HG03280 (cell line): ENCODE measurements around the gene RWDD1.
"Not testable (repeated sequence)": the region's sequence is repeated elsewhere in the genome, so short reads cannot be mapped to it uniquely, and the experiment has no call there.

Source experiments
- ATAC-seq: cut with Tn5 transposase; IDR thresholded peaks from one replicate; pipeline ENCODE4 v1.9.1; 2021; ENCODE audit warnings: mild to moderate bottlenecking, moderate library complexity; ENCODE audit not compliant: unreplicated experiment

RWDD1 gene

GRCh38 chr6:116604868-116605267 is 33.6 kb downstream of the RWDD1 start:
- not testable (repeated sequence) for ATAC-seq

- ATAC-seq, result no peak
Observed at GRCh38 chr6:116605935-116606334, 34.6 kb downstream of the RWDD1 start.

- no peak for ATAC-seq
Observed at GRCh38 chr6:116611056-116611455, 39.8 kb downstream of the RWDD1 start.

GRCh38 chr6:116615937-116616736 is 44.8 kb downstream of the RWDD1 start, which contains the start of gene RSPH4A:
Gene RSPH4A (plus strand): TSS chr6:116616479. CDS start chr6:116616624, 145 bp downstream.
- peak; percentile 98 for ATAC-seq

- peak; percentile 38 for ATAC-seq
Observed at GRCh38 chr6:116616737-116617053, 45.4 kb downstream of the RWDD1 start.

- ATAC-seq, result no peak
Observed at GRCh38 chr6:116624036-116624805, 52.9 kb downstream of the RWDD1 start.

- ATAC-seq, result no peak
Observed at GRCh38 chr6:116625872-116626271, 54.6 kb downstream of the RWDD1 start.

- ATAC-seq, result no peak
Observed at GRCh38 chr6:116629563-116629981, 58.3 kb downstream of the RWDD1 start.

- no peak for ATAC-seq
Observed at GRCh38 chr6:116631379-116631990, 60.2 kb downstream of the RWDD1 start.

- ATAC-seq, result no peak
Observed at GRCh38 chr6:116633685-116634084, 62.4 kb downstream of the RWDD1 start.
